NT2/D1 (cell line): ENCODE data around the gene TMEM182.

Experiments
- SUZ12 ChIP-seq: IDR thresholded peaks from 2 replicates; pipeline ENCODE4 v1.6.1; 2011; ENCODE audit not compliant: insufficient read length, insufficient read depth; ENCODE audit errors: extremely low read depth
- YY1 ChIP-seq: IDR thresholded peaks from 2 replicates; pipeline ENCODE4 v1.6.1; 2011; ENCODE audit not compliant: insufficient read length, insufficient read depth
- ZNF274 ChIP-seq: IDR thresholded peaks from 2 replicates; pipeline ENCODE4 v1.6.1; 2011; ENCODE audit warnings: mild to moderate bottlenecking, low read depth, low read length

- TF ChIP-seq SUZ12: no peak
- no peak for TF ChIP-seq ZNF274
- TF ChIP-seq YY1: no peak
Observed at GRCh38 chr2:102737431-102737830, 24.4 kb upstream of the TMEM182 start.
